ENCODE data around the gene PEAK1. TPM values are rescaled to one million over a fixed set of nuclear protein-coding genes. Genes with fewer than 3 reads are reported as not detected.

Gene PEAK1
- total RNA-seq, 6 donors from 2014 or later = 82.8 to 142 (median 90.1) TPM

GRCh38 chr15:77335298-77335697 is 84.6 kb downstream of the PEAK1 start:
- Histone ChIP-seq H3K4me3 (no peak overlapping the region), H3K4me1 (no peaks in the 10 kb centered on the region), H3K27ac (no peak overlapping the region), H3K36me3 (no peaks in the 10 kb centered on the region), H3K27me3 (no peaks in the 10 kb centered on the region), H3K9me3 (no peaks in the 10 kb centered on the region)
- WGBS, 2 donors = 58 to 82% methylated on average over 3 to 4 of the region's 4 CpGs
- TF ChIP-seq CTCF (IDR thresholded peaks at IDR 0.05) = no peak
- no peak for TF ChIP-seq POLR2A (IDR thresholded peaks at IDR 0.05)
- TF ChIP-seq EP300 (IDR thresholded peaks at IDR 0.05) = no peak
- no peak for TF ChIP-seq POLR2AphosphoS5 (IDR thresholded peaks at IDR 0.05)
- ATAC-seq (ENCODE audit: low FRiP score in 2 of 2) = no peak
- DNase-seq = no peak

- DNase-seq (no peak), ATAC-seq (ENCODE audit: low FRiP score in 2 of 2) (no peak)
- Histone ChIP-seq H3K27me3 (no peaks in the 10 kb centered on the region), H3K36me3 (no peaks in the 10 kb centered on the region), H3K4me1 (peaks cover 0 to 3% (median 0%) of the 10 kb centered on the region in 4 donors), H3K27ac (no peak overlapping the region), H3K9me3 (no peaks in the 10 kb centered on the region), H3K4me3 (no peak overlapping the region)
- TF ChIP-seq POLR2AphosphoS5 (IDR thresholded peaks at IDR 0.05) (no peak), POLR2A (IDR thresholded peaks at IDR 0.05) (no peak), CTCF (IDR thresholded peaks at IDR 0.05) (no peak), EP300 (IDR thresholded peaks at IDR 0.05) (no peak)
- 89 to 92% methylated on average over 2 of the region's 2 CpGs for WGBS, 2 donors
Measured at GRCh38 chr15:77333166-77333565, 86.7 kb downstream of the PEAK1 start.

GRCh38 chr15:77329202-77329601 is 90.7 kb downstream of the PEAK1 start:
- no peak overlapping the region for H3K27ac ChIP-seq
- H3K4me3 ChIP-seq = no peak overlapping the region
- DNase-seq (no peak), ATAC-seq (ENCODE audit: low FRiP score in 2 of 2) (no peak)
- no peaks in the 10 kb centered on the region for H3K36me3 ChIP-seq
- 76 to 89% methylated on average over 1 of the region's 1 CpG for WGBS, 2 donors
- TF ChIP-seq EP300 (IDR thresholded peaks at IDR 0.05) (no peak), POLR2A (IDR thresholded peaks at IDR 0.05) (no peak), POLR2AphosphoS5 (IDR thresholded peaks at IDR 0.05) (no peak), CTCF (IDR thresholded peaks at IDR 0.05) (no peak)
- H3K4me1 ChIP-seq = peaks cover 0 to 10% (median 7%) of the 10 kb centered on the region in 4 donors
- H3K27me3 ChIP-seq = no peaks in the 10 kb centered on the region
- H3K9me3 ChIP-seq = no peaks in the 10 kb centered on the region

GRCh38 chr15:77327844-77328529 is 91.9 kb downstream of the PEAK1 start:
- Histone ChIP-seq H3K4me1 (peaks cover 0 to 10% (median 7%) of the 10 kb centered on the region in 4 donors), H3K27me3 (no peaks in the 10 kb centered on the region), H3K4me3 (no peak overlapping the region), H3K9me3 (no peaks in the 10 kb centered on the region), H3K36me3 (no peaks in the 10 kb centered on the region), H3K27ac (no peak overlapping the region)
- TF ChIP-seq CTCF (IDR thresholded peaks at IDR 0.05) (no peak), POLR2AphosphoS5 (IDR thresholded peaks at IDR 0.05) (no peak), POLR2A (IDR thresholded peaks at IDR 0.05) (no peak), EP300 (IDR thresholded peaks at IDR 0.05) (no peak)
- no peak for DNase-seq
- ATAC-seq (ENCODE audit: low FRiP score in 2 of 2) = no peak
- WGBS, 2 donors = 83 to 89% methylated on average over 3 of the region's 3 CpGs

- DNase-seq (no peak), ATAC-seq (ENCODE audit: low FRiP score in 2 of 2) (no peak)
- H3K27ac ChIP-seq = no peak overlapping the region
- WGBS, 2 donors = 52 to 59% methylated on average over 2 of the region's 2 CpGs
- H3K9me3 ChIP-seq = no peaks in the 10 kb centered on the region
- peaks cover 0 to 10% (median 7%) of the 10 kb centered on the region in 4 donors for H3K4me1 ChIP-seq
- H3K27me3 ChIP-seq = no peaks in the 10 kb centered on the region
- TF ChIP-seq CTCF (IDR thresholded peaks at IDR 0.05) (no peak), POLR2A (IDR thresholded peaks at IDR 0.05) (no peak), POLR2AphosphoS5 (IDR thresholded peaks at IDR 0.05) (no peak), EP300 (IDR thresholded peaks at IDR 0.05) (no peak)
- H3K36me3 ChIP-seq = no peaks in the 10 kb centered on the region
- H3K4me3 ChIP-seq = no peak overlapping the region
Measured at GRCh38 chr15:77327168-77327567, 92.7 kb downstream of the PEAK1 start.
